Naive thymus-derived CD8-positive, alpha-beta T cell (primary cell): Measurements from ENCODE around the gene SHANK1. TPM values are rescaled to one million over a fixed set of nuclear protein-coding genes. Genes with fewer than 3 reads are reported as not detected.

Experiments
- ATAC-seq, 2 donors: fragments of 150-1000 bp; cut with Tn5 transposase in 1 of 2; sonication (Bioruptor Pico), chemical (Tn5 transposase) in 1 of 2; 1 replicate in 1 of 2; 2 replicates in 1 of 2; pipeline ENCODE4 v1.10.0; 2021; ENCODE audit warnings: mild to moderate bottlenecking in 2 of 2, moderate library complexity in 2 of 2
- POLR2A ChIA-PET: fragments of 350-600 bp; sonication (Branson Sonifier 250); formaldehyde crosslinking; loops from one replicate; lab custom pipeline; 2021; ENCODE audit warnings: antibody characterized with exemption; lab: Charles Lee
- DNase-seq, 10 donors: peaks; one replicate each; pipeline versions ENCODE4 v3.0.0 to v3.0.0-alpha.2; 2020 to 2022
- H3K27ac Mint-ChIP-seq, 10 donors: one replicate each; pipeline ENCODE4 v1.8.0; 2020 to 2022; ENCODE audit warnings: mild to moderate bottlenecking in 10 of 10, mixed read lengths in 10 of 10, moderate library complexity in 4 of 10, inconsistent platforms in 1 of 10
- H3K27me3 Mint-ChIP-seq, 5 donors: one replicate each; pipeline ENCODE4 v1.8.0; 2021 to 2022; ENCODE audit warnings: mixed read lengths in 5 of 5
- H3K36me3 Mint-ChIP-seq, 3 donors: one replicate each; pipeline ENCODE4 v1.8.0; 2020 to 2022; ENCODE audit warnings: mixed read lengths in 3 of 3, mild to moderate bottlenecking in 2 of 3, inconsistent platforms in 1 of 3
- H3K4me1 Mint-ChIP-seq, 4 donors: one replicate each; pipeline ENCODE4 v1.8.0; 2021 to 2022; ENCODE audit warnings: mixed read lengths in 4 of 4
- H3K4me3 Mint-ChIP-seq, 10 donors: one replicate each; pipeline ENCODE4 v1.8.0; 2020 to 2022; ENCODE audit warnings: mild to moderate bottlenecking in 10 of 10, mixed read lengths in 10 of 10, moderate library complexity in 6 of 10, inconsistent platforms in 1 of 10
- H3K9me3 Mint-ChIP-seq, 9 donors: one replicate each; pipeline ENCODE4 v1.8.0; 2020 to 2022; ENCODE audit warnings: mixed read lengths in 9 of 9, mild to moderate bottlenecking in 3 of 9, inconsistent platforms in 1 of 9, moderate library complexity in 1 of 9
- polyA plus RNA-seq, 3 donors: library from polyadenylated mRNA; unstranded; fragments of 300-500 nt; fragmentation: Illumina TruSeq; gene quantifications; one replicate each; pipeline ENCODE4 v1.2.3, GENCODE V29; 2021
- total RNA-seq, 8 experiments: library from RNA in 2 of 8; stranded (reverse) in 2 of 8; gene quantifications; one replicate each; pipeline ENCODE4 v1.2.3 and lab custom pipeline; 2021 to 2026

The SHANK1 gene
- total and polyA plus RNA-seq, 5 experiments from 2014 or later, result 0.26 to 0.96 (median 0.37) TPM; not detected in 1

DNA sequence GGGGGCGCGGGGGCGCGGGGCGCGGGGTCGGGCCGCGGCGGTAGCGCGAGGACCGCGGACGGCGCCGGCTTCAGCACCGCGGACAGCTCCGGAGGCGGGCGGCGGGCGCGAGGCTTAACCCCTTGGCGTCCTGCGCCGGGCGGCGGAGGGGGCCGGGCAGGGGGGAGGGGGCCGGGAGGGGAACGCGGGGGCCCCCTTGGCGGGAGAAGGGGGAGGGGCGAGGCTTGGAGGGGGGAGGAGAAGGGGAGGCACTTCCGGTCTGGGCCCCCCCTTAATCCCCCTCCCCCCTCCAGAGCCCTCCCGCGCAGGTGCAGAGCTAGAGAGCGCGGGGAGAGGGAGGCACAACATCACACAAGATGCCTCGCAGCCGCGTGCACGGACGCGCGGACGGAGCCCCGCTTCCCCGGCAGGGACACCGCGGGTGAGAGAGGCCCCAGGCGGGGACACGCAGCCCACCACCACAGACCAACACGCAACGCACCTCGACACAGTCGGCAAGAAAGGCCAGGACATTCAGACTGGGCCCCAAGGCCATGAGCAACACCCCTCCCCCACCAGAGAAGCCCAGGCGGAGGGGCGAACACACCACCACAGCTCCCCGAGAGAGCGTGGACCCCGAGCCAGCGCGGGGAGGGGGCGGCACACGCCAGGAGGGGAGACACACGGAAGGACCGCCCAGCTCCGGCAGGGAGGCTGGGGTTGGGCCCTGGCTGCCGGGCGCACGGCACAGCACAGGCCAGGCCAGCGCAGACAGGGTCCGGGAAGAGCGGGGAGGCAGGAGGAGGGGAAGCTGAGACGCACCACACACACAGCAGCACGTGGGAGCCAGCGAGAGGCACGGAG is 24.1 kb downstream of the SHANK1 start:
- Mint-ChIP-seq H3K4me3 (no peak overlapping the region), H3K27ac (peak overlapping the region in 1 of 10 donors; percentile 53), H3K9me3 (no peaks in the 10 kb centered on the region), H3K4me1 (peaks cover 0 to 12% (median 5%) of the 10 kb centered on the region in 4 donors), H3K27me3 (peaks cover 45 to 86% (median 74%) of the 10 kb centered on the region in 5 donors), H3K36me3 (peaks cover 0 to 6% (median 0%) of the 10 kb centered on the region in 3 donors)
- peak in 6 of 10 donors; percentile 15 to 63 (median 42) for DNase-seq
- peak; percentile 53 to 73 for ATAC-seq
- POLR2A ChIA-PET, result no interaction called here

- Mint-ChIP-seq H3K4me3 (no peak overlapping the region), H3K4me1 (peaks cover 0 to 12% (median 5%) of the 10 kb centered on the region in 4 donors), H3K36me3 (peaks cover 0 to 6% (median 0%) of the 10 kb centered on the region in 3 donors), H3K27ac (no peak overlapping the region), H3K9me3 (no peaks in the 10 kb centered on the region), H3K27me3 (peaks cover 46 to 86% (median 71%) of the 10 kb centered on the region in 5 donors)
- POLR2A ChIA-PET, result no interaction called here
- DNase-seq (no peak), ATAC-seq (no peak)
Observed at GRCh38 chr19:50694815-50695145, 24.8 kb downstream of the SHANK1 start.

- H3K9me3 Mint-ChIP-seq, result no peaks in the 10 kb centered on the region
- H3K36me3 Mint-ChIP-seq, result peaks cover 0 to 11% (median 0%) of the 10 kb centered on the region in 3 donors
- DNase-seq, result no peak
- peaks cover 0 to 11% (median 5%) of the 10 kb centered on the region in 4 donors for H3K4me1 Mint-ChIP-seq
- peak overlapping the region in 3 of 10 donors; percentile 10 to 33 (median 33) for H3K4me3 Mint-ChIP-seq
- H3K27ac Mint-ChIP-seq, result no peak overlapping the region
- POLR2A ChIA-PET, result no interaction called here
- no peak for ATAC-seq
- H3K27me3 Mint-ChIP-seq, result peaks cover 37 to 81% (median 64%) of the 10 kb centered on the region in 5 donors
Observed at GRCh38 chr19:50693064-50693975, 26.3 kb downstream of the SHANK1 start.

DNA sequence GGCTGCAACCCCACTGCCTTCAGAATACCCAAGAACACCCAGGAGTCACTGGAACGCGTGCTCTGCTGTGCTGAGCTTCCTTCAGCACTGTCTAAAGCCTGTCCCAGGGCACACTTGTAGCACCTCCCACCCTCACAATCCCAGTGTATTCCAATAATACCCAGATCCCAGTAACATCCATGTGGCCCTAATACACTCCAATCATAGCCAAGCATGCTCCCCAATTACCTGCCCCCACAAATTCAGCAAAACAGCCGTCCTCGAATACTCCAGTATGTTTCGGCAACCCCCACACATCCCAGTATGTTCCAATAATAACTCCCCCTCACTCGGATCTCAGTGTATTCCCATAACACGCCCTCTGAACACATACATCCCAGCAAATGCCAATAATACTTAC is 29.2 kb downstream of the SHANK1 start:
- ATAC-seq (no peak), DNase-seq (no peak)
- H3K36me3 Mint-ChIP-seq, result peaks cover 0 to 14% (median 3%) of the 10 kb centered on the region in 3 donors
- peaks cover 0 to 9% (median 2%) of the 10 kb centered on the region in 4 donors for H3K4me1 Mint-ChIP-seq
- H3K4me3 Mint-ChIP-seq, result no peak overlapping the region
- no peak overlapping the region for H3K27ac Mint-ChIP-seq
- POLR2A ChIA-PET, result no interaction called here
- no peaks in the 10 kb centered on the region for H3K9me3 Mint-ChIP-seq
- H3K27me3 Mint-ChIP-seq, result peaks cover 35 to 64% (median 51%) of the 10 kb centered on the region in 5 donors

- H3K27ac Mint-ChIP-seq, result no peak overlapping the region
- H3K4me1 Mint-ChIP-seq, result peaks cover 0 to 6% (median 1%) of the 10 kb centered on the region in 4 donors
- POLR2A ChIA-PET, result no interaction called here
- DNase-seq (no peak), ATAC-seq (no peak)
- peaks cover 40 to 59% (median 55%) of the 10 kb centered on the region in 5 donors for H3K27me3 Mint-ChIP-seq
- no peak overlapping the region for H3K4me3 Mint-ChIP-seq
- H3K9me3 Mint-ChIP-seq, result no peaks in the 10 kb centered on the region
- H3K36me3 Mint-ChIP-seq, result peaks cover 0 to 17% (median 8%) of the 10 kb centered on the region in 3 donors
Observed at GRCh38 chr19:50688766-50689165, 30.8 kb downstream of the SHANK1 start.

- DNase-seq, result no peak
- no peak overlapping the region for H3K4me3 Mint-ChIP-seq
- ATAC-seq, result no peak
- H3K36me3 Mint-ChIP-seq, result peaks cover 0 to 11% (median 8%) of the 10 kb centered on the region in 3 donors
- peaks cover 0 to 2% (median 0%) of the 10 kb centered on the region in 4 donors for H3K4me1 Mint-ChIP-seq
- H3K27ac Mint-ChIP-seq, result no peak overlapping the region
- POLR2A ChIA-PET, result no interaction called here
- H3K27me3 Mint-ChIP-seq, result peaks cover 35 to 45% (median 37%) of the 10 kb centered on the region in 5 donors
- no peaks in the 10 kb centered on the region for H3K9me3 Mint-ChIP-seq
Observed at GRCh38 chr19:50686310-50687032, 33.1 kb downstream of the SHANK1 start.

DNA sequence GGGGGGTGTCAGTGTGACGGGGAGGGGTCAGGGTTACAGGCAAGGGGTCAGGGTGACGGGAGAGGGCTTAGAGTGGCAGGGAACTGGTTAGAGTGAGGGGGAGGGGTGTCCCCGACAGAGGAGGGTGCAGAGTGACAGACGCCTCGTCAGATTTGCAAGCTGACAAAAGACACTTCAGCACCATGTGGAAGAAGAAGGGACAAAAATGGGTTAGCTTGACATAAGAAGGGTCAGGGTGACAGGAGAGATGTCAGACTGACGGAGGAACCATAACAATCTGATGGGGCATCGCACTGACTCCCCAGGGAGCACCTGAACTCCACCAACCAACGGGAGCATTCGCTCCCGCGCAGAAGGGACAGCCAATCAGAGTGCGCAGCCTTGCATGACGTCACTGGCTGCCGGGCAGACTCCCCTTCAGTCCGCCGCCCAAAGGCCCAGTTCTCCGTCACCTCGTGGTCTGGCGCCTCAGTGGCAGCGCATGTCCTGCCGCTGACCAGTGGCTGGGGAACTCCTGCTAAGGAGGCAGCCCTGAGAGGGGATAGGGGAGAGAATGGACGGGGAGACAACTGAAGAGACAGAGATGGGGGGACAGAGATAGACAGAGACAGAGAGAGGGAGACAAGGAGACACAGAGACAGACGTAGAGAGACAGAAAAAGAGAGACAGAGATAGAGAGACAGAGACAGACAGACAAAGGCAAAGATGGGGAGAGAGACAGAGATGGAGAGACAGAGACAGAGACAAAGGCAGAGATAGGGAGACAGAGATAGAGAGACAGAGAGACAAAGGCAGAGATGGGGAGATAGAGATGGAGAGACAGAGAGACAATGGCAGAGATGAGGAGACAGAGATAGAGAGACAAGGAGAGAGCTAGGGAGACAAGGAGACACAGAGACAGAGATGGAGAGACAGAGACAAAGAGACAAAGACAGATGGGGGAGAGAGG is 40.2 kb downstream of the SHANK1 start:
- H3K36me3 Mint-ChIP-seq, result peaks cover 0 to 6% (median 5%) of the 10 kb centered on the region in 3 donors
- ATAC-seq (peak; percentile 97 to 98), DNase-seq (peak; percentile 62 to 86 (median 77))
- peaks cover 10 to 12% (median 10%) of the 10 kb centered on the region in 4 donors for H3K4me1 Mint-ChIP-seq
- H3K27ac Mint-ChIP-seq, result peak overlapping the region in 3 of 10 donors; percentile 74 to 92 (median 83)
- H3K4me3 Mint-ChIP-seq, result peak overlapping the region in 6 of 10 donors; percentile 1 to 60 (median 17)
- peaks cover 0 to 7% (median 0%) of the 10 kb centered on the region in 9 donors for H3K9me3 Mint-ChIP-seq
- POLR2A ChIA-PET, result no interaction called here
- peaks cover 28 to 46% (median 32%) of the 10 kb centered on the region in 5 donors for H3K27me3 Mint-ChIP-seq

- POLR2A ChIA-PET, result no interaction called here
- H3K9me3 Mint-ChIP-seq, result peaks cover 0 to 9% (median 0%) of the 10 kb centered on the region in 9 donors
- H3K4me3 Mint-ChIP-seq, result no peak overlapping the region
- peak overlapping the region in 1 of 10 donors; percentile 86 for H3K27ac Mint-ChIP-seq
- ATAC-seq (no peak), DNase-seq (no peak)
- peaks cover 24 to 57% (median 34%) of the 10 kb centered on the region in 5 donors for H3K27me3 Mint-ChIP-seq
- peaks cover 0 to 5% (median 4%) of the 10 kb centered on the region in 3 donors for H3K36me3 Mint-ChIP-seq
- H3K4me1 Mint-ChIP-seq, result peaks cover 10 to 12% (median 11%) of the 10 kb centered on the region in 4 donors
Observed at GRCh38 chr19:50678323-50678722, 41.3 kb downstream of the SHANK1 start.

GRCh38 chr19:50677636-50678035 is 42.0 kb downstream of the SHANK1 start:
- POLR2A ChIA-PET, result no interaction called here
- no peak for DNase-seq
- Mint-ChIP-seq H3K4me1 (peaks cover 10 to 12% (median 11%) of the 10 kb centered on the region in 4 donors), H3K36me3 (peaks cover 0 to 8% (median 4%) of the 10 kb centered on the region in 3 donors), H3K4me3 (no peak overlapping the region), H3K27me3 (peaks cover 29 to 62% (median 41%) of the 10 kb centered on the region in 5 donors), H3K27ac (no peak overlapping the region), H3K9me3 (peaks cover 0 to 9% (median 0%) of the 10 kb centered on the region in 9 donors)
- no peak for ATAC-seq

DNA sequence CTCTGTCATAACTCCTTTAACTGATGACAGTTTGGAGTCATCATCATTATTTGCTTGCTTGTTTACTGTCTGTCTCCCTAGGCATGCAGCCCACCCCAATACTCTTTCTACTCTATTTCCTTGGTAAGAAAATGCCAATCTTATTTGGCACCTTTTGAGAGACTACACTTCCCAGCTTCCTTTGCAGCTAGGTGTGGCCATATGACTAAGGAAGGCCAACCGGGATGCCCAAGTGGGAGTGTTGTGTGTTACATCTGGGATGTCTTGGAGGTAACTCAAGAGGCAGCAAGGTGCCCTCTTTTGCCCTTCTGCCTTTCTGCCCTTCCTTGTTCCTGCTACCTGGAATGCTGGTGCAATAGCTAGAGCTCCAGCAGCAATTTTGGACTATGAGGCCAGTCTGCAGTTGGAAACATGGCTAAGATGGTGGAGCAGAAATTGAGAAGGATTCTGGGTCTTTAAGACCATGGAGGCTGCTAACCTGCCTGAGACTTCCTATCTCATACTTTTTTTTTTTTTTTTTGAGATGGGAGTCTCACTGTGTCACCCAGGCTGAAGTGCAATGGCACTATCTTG is 42.9 kb downstream of the SHANK1 start:
- Mint-ChIP-seq H3K36me3 (peaks cover 0 to 8% (median 4%) of the 10 kb centered on the region in 3 donors), H3K9me3 (peaks cover 0 to 9% (median 0%) of the 10 kb centered on the region in 9 donors), H3K4me3 (no peak overlapping the region), H3K27ac (no peak overlapping the region), H3K4me1 (peaks cover 10 to 12% (median 11%) of the 10 kb centered on the region in 4 donors), H3K27me3 (peaks cover 29 to 64% (median 46%) of the 10 kb centered on the region in 5 donors)
- no peak for ATAC-seq
- POLR2A ChIA-PET, result no interaction called here
- no peak for DNase-seq

DNA sequence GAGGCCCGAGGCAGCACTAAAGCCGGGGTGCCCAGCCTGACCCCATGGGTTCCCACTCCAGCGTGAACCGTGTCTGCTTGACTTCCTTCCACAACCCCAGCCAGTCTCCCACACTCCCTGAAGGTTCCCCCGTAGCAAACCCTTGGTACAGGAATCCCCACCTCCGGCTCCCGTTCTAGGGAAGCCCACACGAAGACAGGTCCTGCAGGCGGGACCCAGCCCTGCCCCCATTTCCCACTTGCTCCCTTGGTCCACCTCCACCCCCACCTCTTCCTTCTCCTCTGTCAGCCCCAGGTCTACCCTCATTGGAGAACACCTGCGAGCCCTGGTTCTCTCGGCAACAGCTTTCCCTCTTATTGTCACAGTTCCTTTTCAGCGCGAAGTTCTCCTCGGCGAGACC is 46.5 kb downstream of the SHANK1 start:
- ATAC-seq (no peak), DNase-seq (no peak)
- Mint-ChIP-seq H3K27ac (peak overlapping the region in 1 of 10 donors; percentile 24), H3K27me3 (peaks cover 31 to 64% (median 44%) of the 10 kb centered on the region in 5 donors), H3K9me3 (peaks cover 0 to 9% (median 0%) of the 10 kb centered on the region in 9 donors), H3K4me3 (peak overlapping the region in 1 of 10 donors; percentile 50), H3K36me3 (peaks cover 0 to 8% (median 4%) of the 10 kb centered on the region in 3 donors), H3K4me1 (peaks cover 0 to 3% (median 3%) of the 10 kb centered on the region in 4 donors)
- POLR2A ChIA-PET, result no interaction called here
